GM12878 (cell line): Measurements from ENCODE around the gene CFAP70. TPM values are rescaled to one million over a fixed set of nuclear protein-coding genes. Genes with fewer than 3 reads are reported as not detected.

Experiments
- ATAC-seq: fragments of 200-7000 bp; cut with Tn5 transposase; 3 replicates; pipeline ENCODE4 v1.9.1; 2020; ENCODE audit warnings: mild to moderate bottlenecking, moderate library complexity
- BruUV-seq: library from RNA; stranded (reverse); fragments of 400-500 nt; replicated peaks from 2 replicates; lab custom pipeline; 2021; lab: Mats Ljungman, UMichigan
- CTCF ChIA-PET: fragments of 300-600 bp; sonication (Branson Sonifier 250); formaldehyde crosslinking; extraction: SDS; loops from one replicate; lab custom pipeline; 2021; ENCODE audit warnings: inconsistent platforms; lab: Yijun Ruan, JAX
- POLR2A ChIA-PET: fragments of 350-600 bp; formaldehyde crosslinking; extraction: SDS; loops from one replicate; lab custom pipeline; 2021; ENCODE audit warnings: inconsistent platforms; lab: Charles Lee
- RAD21 ChIA-PET: fragments of 300-600 bp; sonication (Branson Sonifier 250); formaldehyde crosslinking; loops from one replicate; lab custom pipeline; 2023; ENCODE audit warnings: antibody characterized with exemption; ENCODE audit not compliant: unreplicated experiment; lab: Charles Lee
- SMC1A ChIA-PET: fragments of 300-600 bp; sonication (Branson Sonifier 250); formaldehyde crosslinking; loops from one replicate; lab custom pipeline; 2023; ENCODE audit not compliant: unreplicated experiment, uncharacterized antibody; lab: Charles Lee
- DNase-seq: peaks from one replicate; pipeline ENCODE4 v3.0.0-alpha.2; 2011; ENCODE audit warnings: low read depth, low spot score
- FAIRE-seq: peaks from 3 replicates; lab custom pipeline; 2011; peaks lifted over from hg19 to GRCh38; lab: Jason Lieb, UNC
- H2AFZ ChIP-seq: 2 replicates; pipeline ENCODE4 v1.6.0; 2011; ENCODE audit warnings: low read depth, low read length, control low read depth; ENCODE audit not compliant: control insufficient read depth
- H3K27ac ChIP-seq: 2 replicates; pipeline ENCODE4 v1.5.1; 2011; ENCODE audit warnings: control low read depth; ENCODE audit not compliant: control insufficient read depth, insufficient read depth
- H3K27me3 ChIP-seq, 2 experiments: replicated peaks in 1 of 2; 2 replicates each; pipeline versions ENCODE4 v1.6.0 to v1.6.1; 2011; ENCODE audit warnings: low read length in 1 of 2; ENCODE audit not compliant: control insufficient read depth in 2 of 2, insufficient read depth in 2 of 2
- H3K36me3 ChIP-seq, 2 experiments: 2 replicates each; pipeline ENCODE4 v1.5.1; 2011; ENCODE audit warnings: low read length in 1 of 2; ENCODE audit not compliant: control insufficient read depth in 2 of 2, insufficient read depth in 2 of 2
- H3K4me1 ChIP-seq: 2 replicates; pipeline ENCODE4 v1.6.1; 2011; ENCODE audit warnings: mild to moderate bottlenecking, low read length, moderate library complexity, mixed read lengths; ENCODE audit not compliant: control insufficient read depth, insufficient read depth
- H3K4me2 ChIP-seq: 2 replicates; pipeline ENCODE4 v1.6.0; 2011; ENCODE audit warnings: control low read depth; ENCODE audit not compliant: control insufficient read depth, insufficient read depth
- H3K4me3 ChIP-seq: fragments of 200-600 bp; sonication (generic); 2 replicates; pipeline ENCODE4 v1.5.1; 2016
- H3K79me2 ChIP-seq: 2 replicates; pipeline ENCODE4 v1.6.0; 2011; ENCODE audit warnings: low read length; ENCODE audit not compliant: control insufficient read depth, insufficient read depth
- H3K9ac ChIP-seq: 2 replicates; pipeline ENCODE4 v1.8.0; 2011; ENCODE audit warnings: low read length, control low read depth, mixed read lengths; ENCODE audit not compliant: control insufficient read depth, insufficient read depth
- H3K9me3 ChIP-seq: replicated peaks from 3 replicates; pipeline ENCODE4 v1.5.1; 2011; ENCODE audit warnings: mild to moderate bottlenecking, low read length; ENCODE audit not compliant: control insufficient read depth, insufficient read depth
- H4K20me1 ChIP-seq: 2 replicates; pipeline ENCODE4 v1.6.0; 2011; ENCODE audit not compliant: control insufficient read depth, insufficient read depth
- CREB1 ChIP-seq: IDR thresholded peaks from 2 replicates; pipeline ENCODE4 v1.6.1; 2012; ENCODE audit warnings: low read depth, mild to moderate bottlenecking, inconsistent platforms
- MEF2A ChIP-seq: IDR thresholded peaks from 2 replicates; pipeline ENCODE4 v1.6.1; 2011; ENCODE audit warnings: low read depth, mild to moderate bottlenecking, low read length, moderate library complexity; ENCODE audit not compliant: insufficient read depth
- NRF1 ChIP-seq: conservative IDR thresholded peaks from 2 replicates; pipeline ENCODE4 v1.6.1; 2011; ENCODE audit warnings: mild to moderate bottlenecking, low read depth, low read length, improper control_type of control experiment
- RFX5 ChIP-seq: IDR thresholded peaks from 2 replicates; pipeline ENCODE4 v1.6.1; 2011; ENCODE audit warnings: low read depth, low read length, improper control_type of control experiment
- SIX5 ChIP-seq: IDR thresholded peaks from 2 replicates; pipeline ENCODE4 v1.6.1; 2011; ENCODE audit warnings: mild to moderate bottlenecking, low read depth, low read length, moderate library complexity; ENCODE audit not compliant: severe bottlenecking
- SMAD5 ChIP-seq: IDR thresholded peaks from 2 replicates; pipeline ENCODE4 v1.6.1; 2016; ENCODE audit warnings: antibody characterized with exemption, low read depth
- SRF ChIP-seq, 2 experiments: IDR thresholded peaks; 2 replicates each; pipeline ENCODE4 v1.6.1; 2011; ENCODE audit warnings: low read depth in 2 of 2, low read length in 2 of 2, mild to moderate bottlenecking in 1 of 2, moderate library complexity in 1 of 2
- ZNF207 ChIP-seq: fragments of 450-650 bp; IDR thresholded peaks from 2 replicates; pipeline ENCODE4 v1.6.1; 2014; ENCODE audit warnings: antibody characterized with exemption, mild to moderate bottlenecking, borderline replicate concordance
- WGBS: methylation state at CpG from one replicate; pipeline ENCODE4 v1.1.6; 2016; ENCODE audit warnings: low lambda C conversion rate; ENCODE audit not compliant: insufficient replicate concordance, insufficient coverage; ENCODE audit errors: missing lambda C conversion rate; 5-methylcytosine and 5-hydroxymethylcytosine counted together
- in situ Hi-C: fragments of 300-500 bp; cut with MboI; formaldehyde crosslinking; loops from 9 replicates; pipeline ENCODE4 v1.14.3; 2018; ENCODE audit warnings: mixed read lengths
- intact Hi-C: fragments of 100-400 bp; cut with micrococcal nuclease; formaldehyde crosslinking; loops from one replicate; pipeline ENCODE4 v1.14.2; 2022; ENCODE audit not compliant: unreplicated experiment
- polyA plus RNA-seq, 11 experiments: library from polyadenylated mRNA; depleted of rRNA in 4 of 11; unstranded in 6 of 11; stranded (reverse) in 5 of 11; fragments of >200 nt; fragmentation: Nextera tagmentation in 4 of 11; fragmentation: Illumina TruSeq in 1 of 11; extraction: Ambion mirVana in 4 of 11; extraction: Trizol in 1 of 11; gene quantifications; 1 replicate in 1 of 11; 2 replicates in 10 of 11; pipeline versions ENCODE4 v1.2.1 to v1.2.3, GENCODE V29; 2011 to 2016; ENCODE audit warnings: inconsistent platforms in 2 of 11, missing spikeins in 2 of 11, low read depth in 1 of 11
- total RNA-seq, 4 experiments: library from RNA; depleted of rRNA in 3 of 4; stranded (reverse); fragments of >200 nt in 3 of 4; fragmentation: Illumina TruSeq in 1 of 4; extraction: Trizol in 1 of 4; gene quantifications; 2 replicates each; pipeline versions ENCODE4 v1.2.1 to v1.2.3, GENCODE V29; 2013 to 2021
- TF ChIP-seq, protein P1 (sequence below): fragments of 450-650 bp; conservative IDR thresholded peaks from 2 replicates; pipeline ENCODE4 v1.6.1; 2017; ENCODE audit warnings: mild to moderate bottlenecking, moderate library complexity
- TF ChIP-seq, protein P2 (sequence below), 3 experiments: IDR thresholded peaks in 2 of 3; conservative IDR thresholded peaks in 1 of 3; 2 replicates each; pipeline ENCODE4 v1.5.1; 2011; ENCODE audit warnings: low read depth in 3 of 3, low read length in 3 of 3, mild to moderate bottlenecking in 3 of 3, control low read depth in 2 of 3, moderate library complexity in 2 of 3, inconsistent platforms in 1 of 3, mixed read lengths in 1 of 3; ENCODE audit not compliant: control insufficient read depth in 2 of 3, insufficient read depth in 1 of 3; ENCODE audit errors: extremely low read depth in 1 of 3

Gene CFAP70
- total and polyA plus RNA-seq, 10 of the 15 experiments (the other 5 are each of a cell fraction or from before 2014, with no cell fraction given), result 0.21 to 1.1 (median 0.42) TPM

- TF ChIP-seq, protein P1, sequence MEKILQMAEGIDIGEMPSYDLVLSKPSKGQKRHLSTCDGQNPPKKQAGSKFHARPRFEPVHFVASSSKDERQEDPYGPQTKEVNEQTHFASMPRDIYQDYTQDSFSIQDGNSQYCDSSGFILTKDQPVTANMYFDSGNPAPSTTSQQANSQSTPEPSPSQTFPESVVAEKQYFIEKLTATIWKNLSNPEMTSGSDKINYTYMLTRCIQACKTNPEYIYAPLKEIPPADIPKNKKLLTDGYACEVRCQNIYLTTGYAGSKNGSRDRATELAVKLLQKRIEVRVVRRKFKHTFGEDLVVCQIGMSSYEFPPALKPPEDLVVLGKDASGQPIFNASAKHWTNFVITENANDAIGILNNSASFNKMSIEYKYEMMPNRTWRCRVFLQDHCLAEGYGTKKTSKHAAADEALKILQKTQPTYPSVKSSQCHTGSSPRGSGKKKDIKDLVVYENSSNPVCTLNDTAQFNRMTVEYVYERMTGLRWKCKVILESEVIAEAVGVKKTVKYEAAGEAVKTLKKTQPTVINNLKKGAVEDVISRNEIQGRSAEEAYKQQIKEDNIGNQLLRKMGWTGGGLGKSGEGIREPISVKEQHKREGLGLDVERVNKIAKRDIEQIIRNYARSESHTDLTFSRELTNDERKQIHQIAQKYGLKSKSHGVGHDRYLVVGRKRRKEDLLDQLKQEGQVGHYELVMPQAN, result no peak
- TF ChIP-seq SRF (IDR thresholded peaks at IDR 0.05; ENCODE audit: low read depth in 2 of 2, low read length in 2 of 2) (no peak), ZNF207 (no peak)
- TF ChIP-seq, protein P2, sequence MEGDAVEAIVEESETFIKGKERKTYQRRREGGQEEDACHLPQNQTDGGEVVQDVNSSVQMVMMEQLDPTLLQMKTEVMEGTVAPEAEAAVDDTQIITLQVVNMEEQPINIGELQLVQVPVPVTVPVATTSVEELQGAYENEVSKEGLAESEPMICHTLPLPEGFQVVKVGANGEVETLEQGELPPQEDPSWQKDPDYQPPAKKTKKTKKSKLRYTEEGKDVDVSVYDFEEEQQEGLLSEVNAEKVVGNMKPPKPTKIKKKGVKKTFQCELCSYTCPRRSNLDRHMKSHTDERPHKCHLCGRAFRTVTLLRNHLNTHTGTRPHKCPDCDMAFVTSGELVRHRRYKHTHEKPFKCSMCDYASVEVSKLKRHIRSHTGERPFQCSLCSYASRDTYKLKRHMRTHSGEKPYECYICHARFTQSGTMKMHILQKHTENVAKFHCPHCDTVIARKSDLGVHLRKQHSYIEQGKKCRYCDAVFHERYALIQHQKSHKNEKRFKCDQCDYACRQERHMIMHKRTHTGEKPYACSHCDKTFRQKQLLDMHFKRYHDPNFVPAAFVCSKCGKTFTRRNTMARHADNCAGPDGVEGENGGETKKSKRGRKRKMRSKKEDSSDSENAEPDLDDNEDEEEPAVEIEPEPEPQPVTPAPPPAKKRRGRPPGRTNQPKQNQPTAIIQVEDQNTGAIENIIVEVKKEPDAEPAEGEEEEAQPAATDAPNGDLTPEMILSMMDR (IDR thresholded peaks at IDR 0.05 in 2 of 3, conservative IDR thresholded peaks at IDR 0.05 in 1 of 3; ENCODE audit: control insufficient read depth in 2 of 3, extremely low read depth in 1 of 3, insufficient read depth in 1 of 3, low read depth in 3 of 3, low read length in 3 of 3), result no peak
Measured at GRCh38 chr10:73289958-73290357, 68.7 kb downstream of the CFAP70 start (continued).

- FAIRE-seq (no peak), DNase-seq (no peak), ATAC-seq (no peak)
- RAD21 ChIA-PET, result no interaction called here
- Histone ChIP-seq H3K79me2 (no peaks in the 10 kb centered on the region), H2AFZ (no peak overlapping the region), H3K27me3 (no peaks in the 10 kb centered on the region), H4K20me1 (no peaks in the 10 kb centered on the region), H3K4me1 (no peaks in the 10 kb centered on the region), H3K4me3 (no peak overlapping the region), H3K36me3 (no peaks in the 10 kb centered on the region), H3K27ac (no peak overlapping the region), H3K9me3 (no peaks in the 10 kb centered on the region), H3K9ac (no peak overlapping the region), H3K4me2 (no peak overlapping the region)
- POLR2A ChIA-PET, result no interaction called here
- intact Hi-C loops, result no loop called here
- no peak for TF ChIP-seq SRF (IDR thresholded peaks at IDR 0.05; ENCODE audit: low read depth in 2 of 2, low read length in 2 of 2)
- no peak for TF ChIP-seq RFX5
- no peak for TF ChIP-seq MEF2A
- TF ChIP-seq NRF1, result no peak
- TF ChIP-seq SMAD5, result no peak
- TF ChIP-seq CREB1, result no peak
- TF ChIP-seq SIX5, result no peak
- SMC1A ChIA-PET, result no interaction called here
- BruUV-seq, result no TSS peak
- WGBS, result 0% methylated on average over 1 of the region's 1 CpG
- CTCF ChIA-PET, result no interaction called here
- in situ Hi-C loops, result no loop called here
Measured at GRCh38 chr10:73287441-73287840, 71.2 kb downstream of the CFAP70 start.
